Left renal pelvis (tissue), 4 donors: ENCODE results near the gene CDH19. TPM values are rescaled to one million over a fixed set of nuclear protein-coding genes. Genes with fewer than 3 reads are reported as not detected.

ENCODE experiments used
- DNase-seq, 4 donors: peaks; one replicate each; pipeline ENCODE4 v3.0.0-alpha.2; 2013; ENCODE audit warnings: low read depth in 4 of 4, low spot score in 3 of 4
- polyA plus RNA-seq, 4 donors: library from polyadenylated mRNA; unstranded; fragments of 120-200 nt; gene quantifications; one replicate each; pipeline ENCODE4 v1.2.1, GENCODE V29; 2013; ENCODE audit not compliant: insufficient read length in 4 of 4

Gene CDH19, protein sequence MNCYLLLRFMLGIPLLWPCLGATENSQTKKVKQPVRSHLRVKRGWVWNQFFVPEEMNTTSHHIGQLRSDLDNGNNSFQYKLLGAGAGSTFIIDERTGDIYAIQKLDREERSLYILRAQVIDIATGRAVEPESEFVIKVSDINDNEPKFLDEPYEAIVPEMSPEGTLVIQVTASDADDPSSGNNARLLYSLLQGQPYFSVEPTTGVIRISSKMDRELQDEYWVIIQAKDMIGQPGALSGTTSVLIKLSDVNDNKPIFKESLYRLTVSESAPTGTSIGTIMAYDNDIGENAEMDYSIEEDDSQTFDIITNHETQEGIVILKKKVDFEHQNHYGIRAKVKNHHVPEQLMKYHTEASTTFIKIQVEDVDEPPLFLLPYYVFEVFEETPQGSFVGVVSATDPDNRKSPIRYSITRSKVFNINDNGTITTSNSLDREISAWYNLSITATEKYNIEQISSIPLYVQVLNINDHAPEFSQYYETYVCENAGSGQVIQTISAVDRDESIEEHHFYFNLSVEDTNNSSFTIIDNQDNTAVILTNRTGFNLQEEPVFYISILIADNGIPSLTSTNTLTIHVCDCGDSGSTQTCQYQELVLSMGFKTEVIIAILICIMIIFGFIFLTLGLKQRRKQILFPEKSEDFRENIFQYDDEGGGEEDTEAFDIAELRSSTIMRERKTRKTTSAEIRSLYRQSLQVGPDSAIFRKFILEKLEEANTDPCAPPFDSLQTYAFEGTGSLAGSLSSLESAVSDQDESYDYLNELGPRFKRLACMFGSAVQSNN
- 1 to 10 TPM in 2 of 4 donors, under 1 TPM in 2; 0.14 to 1.1 (median 0.74) TPM for polyA plus RNA-seq

DNA sequence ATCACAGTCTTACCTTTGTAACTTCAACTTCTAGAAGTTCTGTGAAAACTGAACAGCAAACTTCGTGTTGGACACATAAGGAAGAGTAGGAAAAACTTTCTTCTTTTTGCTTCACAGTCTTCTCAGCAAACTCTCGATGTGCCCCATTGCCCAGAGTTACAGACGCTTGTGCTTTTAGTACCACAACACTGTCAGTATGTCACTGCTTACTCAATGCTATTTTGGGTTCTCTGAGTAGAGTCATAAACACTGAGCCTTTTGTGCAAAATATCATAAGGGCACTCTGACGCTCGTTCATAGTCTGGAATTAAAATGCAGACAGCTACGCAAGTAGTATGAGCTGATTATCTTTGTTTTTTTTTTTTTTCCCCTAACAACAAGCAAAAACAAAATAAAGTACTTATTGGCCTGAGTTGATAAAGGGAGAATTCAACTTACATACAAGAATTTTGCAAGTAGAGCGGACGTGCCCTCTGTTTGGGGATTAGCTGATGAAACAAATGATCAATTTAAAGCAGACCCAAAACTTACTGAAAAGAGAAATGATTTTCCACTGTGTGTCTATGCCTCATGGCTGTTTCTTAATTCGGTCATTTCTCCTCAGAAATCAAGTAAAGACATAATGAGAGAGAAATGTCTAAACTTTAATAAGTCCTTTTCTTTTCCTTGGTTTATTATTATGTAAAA is at the start of gene CDH19:
TSS of gene CDH19 (minus strand) at position 150 of the 687 bp plus-strand sequence. CDS start 31,886 bp downstream, outside the sequence.
- no peak for DNase-seq

DNA sequence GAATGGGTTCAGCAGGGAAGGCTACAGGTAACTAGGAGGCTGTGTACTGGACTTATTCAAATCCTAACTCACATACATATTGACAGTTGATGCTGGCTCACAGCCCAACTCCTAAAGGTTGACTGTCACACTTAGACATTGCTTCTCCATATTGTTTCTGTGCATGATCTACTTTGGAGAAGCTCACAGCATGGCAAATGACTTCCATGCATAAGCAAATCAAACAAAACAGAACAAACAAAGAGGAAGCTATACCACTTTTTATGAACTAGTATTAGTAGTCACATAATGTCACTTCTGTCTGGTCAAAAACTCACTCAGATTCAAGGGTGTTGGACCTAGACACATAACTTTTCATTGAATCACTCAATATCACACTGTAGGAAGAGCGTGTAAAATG is 43.8 kb upstream of the CDH19 start:
- no peak for DNase-seq

DNA sequence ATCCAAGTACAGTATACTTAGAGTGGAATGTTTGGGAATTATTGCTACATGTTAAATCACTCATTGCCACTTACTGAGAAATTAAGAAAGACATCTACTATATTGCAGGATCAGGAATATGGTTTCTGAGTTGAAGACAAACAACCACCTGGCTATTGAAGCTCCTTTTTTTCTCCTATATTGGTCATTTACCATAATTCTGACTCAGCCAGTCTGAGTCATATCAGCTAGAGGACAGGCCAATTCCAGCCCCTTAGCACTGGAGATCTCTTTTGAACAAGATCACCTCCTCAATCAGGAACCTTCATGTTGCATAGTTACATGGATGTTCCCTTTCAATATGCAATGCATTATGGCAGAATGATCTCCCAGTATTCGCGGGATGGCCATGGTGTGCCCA is 42.7 kb upstream of the CDH19 start:
- no peak for DNase-seq

DNA sequence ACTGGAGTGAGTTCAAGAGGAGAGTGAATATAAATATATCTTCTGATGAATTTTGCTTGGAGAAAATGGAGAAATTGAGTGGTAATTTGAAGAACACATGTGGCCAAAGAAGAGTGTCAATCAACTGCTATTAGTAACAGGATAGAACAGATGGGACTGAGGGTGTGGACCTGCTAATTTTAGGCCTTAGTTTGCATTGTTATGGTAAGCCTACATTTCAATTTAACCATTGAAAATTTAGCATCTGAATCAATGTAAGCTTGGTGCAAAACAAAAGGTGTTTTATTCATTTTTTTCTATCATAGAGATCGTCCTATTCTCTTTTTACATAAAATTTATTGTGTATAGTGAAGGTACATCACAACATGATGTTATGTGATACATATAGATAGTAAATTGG is 42.1 kb upstream of the CDH19 start:
- DNase-seq: no peak

DNA sequence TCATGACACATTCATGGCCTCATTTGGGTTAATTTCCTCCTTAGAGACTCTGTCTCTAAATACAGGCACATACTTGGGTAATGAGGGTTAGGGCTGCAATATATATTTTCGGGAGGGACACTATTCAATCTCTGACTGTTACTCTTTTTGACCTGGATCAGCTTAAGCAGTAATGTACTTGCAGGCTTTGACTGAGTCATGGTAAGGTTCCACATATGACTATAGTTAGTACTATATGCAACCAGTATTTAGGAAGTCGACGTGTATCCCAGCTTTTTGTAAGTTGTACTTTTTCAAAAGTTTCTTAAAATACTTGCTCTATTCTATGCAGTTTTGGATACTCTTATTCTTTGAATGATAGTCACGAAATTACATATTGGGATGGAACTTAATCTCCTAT is 37.2 kb upstream of the CDH19 start:
- DNase-seq: no peak

DNA sequence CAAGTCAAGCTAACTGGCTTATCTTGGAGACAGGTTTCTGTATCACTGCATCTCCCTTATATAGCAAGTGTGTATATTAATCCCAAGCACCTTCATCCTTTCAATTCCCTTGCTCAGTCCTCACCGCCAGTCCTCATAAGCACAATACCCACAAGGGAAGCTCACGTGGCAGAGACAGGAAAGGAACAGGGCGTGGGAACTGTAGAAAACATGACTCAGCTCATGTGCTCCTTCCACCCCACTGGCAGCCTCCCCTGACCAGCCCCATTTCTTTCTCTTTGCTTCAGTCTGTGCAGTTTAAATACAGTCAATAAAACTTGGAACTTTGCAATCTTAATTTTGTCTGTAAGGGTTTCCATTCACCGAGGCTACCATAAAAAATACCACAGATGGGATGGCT is 36.5 kb upstream of the CDH19 start:
- DNase-seq: no peak

DNA sequence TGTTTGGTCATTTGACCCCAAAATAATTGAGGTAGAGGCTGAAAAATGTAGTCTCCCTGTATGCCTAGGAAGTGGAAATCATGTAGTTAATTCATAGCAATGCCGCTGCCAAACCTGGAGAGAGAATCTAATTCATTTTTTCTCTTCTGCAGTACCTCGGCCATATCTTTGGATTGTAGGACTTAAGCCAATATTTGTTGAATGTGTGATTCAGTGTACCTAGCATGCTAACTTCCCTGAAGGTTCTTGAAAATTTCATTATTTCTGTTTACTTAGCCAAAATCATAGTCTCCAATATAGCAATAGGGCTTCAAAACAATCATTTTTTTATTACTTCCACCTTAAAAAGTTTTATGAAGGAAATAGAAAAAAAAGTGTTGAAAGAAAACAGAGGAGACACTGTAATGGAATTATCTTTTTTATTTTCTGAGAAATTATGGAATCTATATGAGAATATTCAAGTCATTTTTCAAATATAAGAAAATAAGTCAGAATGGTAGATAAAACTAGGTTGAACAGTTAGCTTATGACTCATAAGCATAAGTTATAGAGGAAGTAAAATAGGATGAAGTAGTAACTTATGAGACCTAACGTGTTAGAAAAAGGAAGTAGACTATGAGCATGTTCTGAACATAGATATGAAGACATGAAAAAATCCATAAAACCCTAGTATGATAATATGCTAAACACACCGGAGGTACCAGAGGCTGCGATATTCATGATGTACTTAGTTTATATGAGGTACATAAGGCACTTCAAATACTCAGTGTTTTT is 35.2 kb upstream of the CDH19 start:
- no peak for DNase-seq

DNA sequence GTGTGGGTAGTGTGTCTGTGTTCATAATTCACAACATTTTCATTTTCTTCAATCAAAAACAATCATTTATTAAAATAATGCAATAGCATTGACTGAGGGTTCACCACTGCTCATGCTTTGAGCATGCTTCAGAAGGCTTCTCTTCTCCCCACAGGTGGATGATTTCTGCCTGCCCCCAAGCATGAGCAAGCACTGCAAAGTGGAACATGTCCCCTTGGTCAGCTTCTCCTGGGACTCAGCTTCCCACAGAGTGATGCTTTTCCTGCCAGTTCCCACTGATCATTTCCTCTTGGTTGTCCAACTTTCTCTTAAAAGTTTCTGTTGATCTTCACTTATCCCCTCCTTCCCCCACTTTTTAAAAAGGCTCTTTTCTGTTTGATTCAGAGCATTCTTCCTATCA is 31.5 kb upstream of the CDH19 start:
- DNase-seq: no peak

DNA sequence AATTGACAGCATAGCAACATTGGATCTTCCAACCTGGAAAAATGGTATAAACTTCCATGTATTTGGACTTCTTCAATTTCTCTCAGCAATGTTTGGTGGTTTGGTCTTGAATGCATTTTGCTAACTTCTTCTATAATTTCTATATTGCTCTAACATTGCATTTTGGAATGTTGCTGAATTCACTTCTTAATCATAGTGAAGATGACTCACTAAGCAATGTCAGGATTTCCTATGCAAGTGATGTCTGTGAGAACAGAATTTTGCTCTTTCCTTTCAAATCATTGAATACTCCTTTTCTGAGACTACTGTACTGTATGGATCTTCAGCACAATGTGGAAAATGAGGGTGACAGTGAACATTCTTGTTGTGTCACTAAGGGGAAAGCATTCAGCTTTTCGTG is 28.9 kb upstream of the CDH19 start:
- no peak for DNase-seq

DNA sequence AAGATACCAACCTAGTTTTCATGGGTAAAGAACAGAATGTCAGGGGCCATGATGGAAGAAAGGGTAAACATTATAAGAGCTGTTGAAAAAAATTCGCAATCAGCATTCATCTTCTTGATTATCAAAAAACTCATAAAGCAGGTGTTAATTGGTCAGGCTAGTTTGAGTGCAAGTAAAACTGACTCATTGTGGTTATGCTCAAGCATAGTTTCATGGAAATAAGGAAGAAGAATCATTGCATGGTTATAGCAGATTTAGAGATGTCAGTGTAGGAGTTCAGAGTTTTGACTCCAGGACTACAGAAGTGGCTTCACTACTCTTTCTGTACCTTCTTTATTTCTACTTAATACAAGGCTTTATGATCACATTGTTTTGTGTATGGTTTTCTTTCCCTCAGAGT is 26.9 kb upstream of the CDH19 start:
- DNase-seq: no peak

DNA sequence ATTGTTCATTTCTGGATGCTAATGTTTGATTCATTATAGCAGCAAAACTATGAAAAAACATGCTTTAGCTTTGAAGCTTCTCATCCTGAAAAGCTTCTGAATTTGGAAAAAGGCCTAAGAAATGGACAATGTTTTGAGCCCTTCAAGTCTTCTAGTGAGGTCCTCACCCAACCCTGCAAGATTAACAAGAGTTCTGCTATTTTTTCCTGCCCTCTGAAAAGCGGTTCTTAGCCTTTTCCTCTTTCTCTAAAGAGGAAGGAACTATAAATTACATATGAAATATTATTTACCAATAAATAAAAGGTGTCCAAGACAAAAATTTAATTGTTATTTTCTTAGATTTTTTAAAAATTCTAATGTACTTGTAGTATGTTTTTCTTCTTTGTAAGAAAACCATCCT is 19.9 kb upstream of the CDH19 start:
- DNase-seq: no peak

DNA sequence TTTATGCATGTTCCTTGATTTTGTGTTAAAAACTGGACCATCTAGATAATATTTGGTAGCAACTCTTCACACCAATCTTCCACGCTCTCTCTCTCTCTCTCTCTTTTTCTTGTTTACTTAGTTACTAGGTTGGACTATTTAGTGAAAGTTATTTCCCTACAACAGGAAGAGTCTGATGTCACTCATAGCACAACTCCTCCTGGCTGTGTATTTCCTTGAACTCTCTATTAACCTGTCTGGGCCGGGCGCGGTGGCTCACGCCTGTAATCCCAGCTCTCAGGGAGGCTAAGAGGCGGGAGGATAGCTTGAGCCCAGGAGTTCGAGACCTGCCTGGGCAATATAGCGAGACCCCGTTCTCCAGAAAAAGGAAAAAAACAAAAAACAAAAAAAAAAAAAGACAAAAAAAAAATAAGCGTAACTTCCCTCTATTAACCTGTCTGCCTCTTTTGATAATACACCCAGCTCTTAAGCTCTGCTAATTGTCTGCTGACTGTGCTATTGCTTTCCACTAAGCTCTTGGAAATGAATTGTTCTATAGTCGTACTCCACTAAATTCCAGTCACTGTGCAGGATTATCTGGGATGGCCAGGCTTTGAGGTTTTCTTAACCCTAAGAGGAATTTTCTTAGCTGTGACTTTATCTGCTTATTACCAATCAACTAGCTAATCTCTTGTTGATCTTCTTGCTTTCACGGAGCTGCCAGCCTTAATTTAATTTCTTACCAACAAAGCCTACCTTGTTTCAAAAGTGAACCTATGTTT is 18.1 kb upstream of the CDH19 start:
- DNase-seq: no peak

DNA sequence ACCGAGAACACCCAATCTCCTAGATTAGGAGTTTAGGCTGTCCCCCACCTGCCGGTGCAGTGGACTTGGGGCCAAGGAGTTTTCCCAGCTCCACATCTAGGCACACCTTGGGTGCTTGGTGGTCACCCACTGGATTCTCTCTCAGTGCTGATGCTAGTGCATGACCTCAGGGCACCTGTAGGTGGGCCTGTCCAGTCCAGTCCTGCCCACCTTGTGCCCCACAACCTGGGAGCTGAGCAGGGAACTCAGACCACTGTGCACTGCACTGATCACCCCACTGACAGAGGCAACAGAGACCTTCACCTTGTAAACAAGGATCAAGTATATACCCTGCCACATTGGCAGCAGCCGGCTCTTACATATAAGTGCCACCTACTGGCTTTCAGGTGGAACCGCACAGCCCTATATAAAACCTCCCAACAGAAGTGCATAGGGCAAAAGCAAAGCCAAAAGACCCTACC is 12.7 kb upstream of the CDH19 start:
- no peak for DNase-seq

DNA sequence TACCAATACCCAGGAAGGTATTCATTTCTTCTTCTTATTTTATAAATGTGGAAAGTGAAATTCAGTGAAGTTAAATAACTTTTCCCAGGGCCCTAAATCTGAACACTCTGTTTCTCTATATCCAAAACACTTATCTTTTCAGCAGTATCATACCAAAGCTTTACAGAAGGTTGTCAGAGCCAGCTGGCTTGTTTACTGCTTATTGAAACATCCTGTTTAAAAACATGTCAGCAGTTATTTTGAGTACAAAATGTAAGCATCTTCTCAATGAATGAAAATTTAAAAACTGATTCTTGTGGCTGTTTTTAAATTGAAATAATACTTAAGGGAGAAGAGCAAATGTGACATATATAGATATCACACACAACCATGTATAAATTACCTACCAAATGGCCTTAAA is 11.3 kb upstream of the CDH19 start:
- DNase-seq: no peak

DNA sequence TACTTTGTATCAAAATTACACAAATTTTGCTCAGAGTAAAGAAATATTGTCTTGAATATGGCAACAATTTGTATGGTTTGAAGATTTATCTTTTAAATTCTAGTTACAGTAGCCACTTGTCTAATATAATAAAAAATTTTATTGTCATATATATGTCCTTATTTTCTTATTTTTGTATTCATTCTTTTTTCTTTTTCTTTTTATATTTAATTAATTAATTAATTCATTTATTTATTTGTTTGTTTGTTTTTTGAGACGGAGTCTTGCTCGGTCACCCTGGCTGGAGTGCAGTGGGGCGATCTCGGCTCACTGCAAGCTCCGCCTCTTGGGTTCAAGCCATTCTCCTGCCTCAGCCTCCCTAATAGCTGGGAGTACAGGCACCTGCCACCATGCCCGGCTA is 3.7 kb upstream of the CDH19 start:
- DNase-seq: no peak

DNA sequence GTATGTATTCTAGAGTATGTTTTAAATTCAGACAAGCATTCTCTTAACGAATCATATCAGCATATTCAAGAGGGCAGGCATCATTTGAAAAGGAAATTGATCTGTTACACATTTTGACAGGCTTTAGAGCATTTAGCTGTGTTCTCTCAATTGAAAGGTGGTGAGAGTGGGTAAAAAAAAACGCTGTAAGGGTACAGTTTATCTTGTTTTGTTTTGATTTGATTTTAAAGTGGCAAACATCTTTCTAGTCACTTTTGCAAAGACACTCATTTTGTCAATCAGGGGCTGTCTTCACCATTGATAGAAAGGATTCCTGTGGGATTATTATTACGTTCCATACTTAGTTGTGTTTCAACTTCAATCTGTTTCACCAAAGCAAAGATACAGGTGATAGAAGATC is 2.2 kb downstream of the CDH19 start:
- no peak for DNase-seq

DNA sequence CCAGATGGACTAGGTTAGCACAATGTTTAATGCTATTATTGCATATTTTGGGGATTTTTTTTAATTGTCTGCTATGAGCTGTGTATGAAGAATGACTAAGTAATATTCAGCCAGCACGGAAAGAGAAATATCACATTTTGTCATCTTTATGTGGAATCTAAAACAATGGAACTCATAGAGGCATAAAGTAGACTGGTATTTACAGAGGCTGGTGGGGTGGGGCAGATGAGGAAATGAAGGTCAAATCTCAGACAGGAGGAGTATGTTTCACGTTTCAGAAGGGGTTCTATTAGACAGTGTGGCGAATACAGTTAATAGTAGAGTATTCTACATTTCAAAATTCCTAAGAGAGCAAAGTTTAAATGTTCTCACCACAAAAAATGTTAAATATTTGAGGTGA is 4.7 kb downstream of the CDH19 start:
- no peak for DNase-seq

DNA sequence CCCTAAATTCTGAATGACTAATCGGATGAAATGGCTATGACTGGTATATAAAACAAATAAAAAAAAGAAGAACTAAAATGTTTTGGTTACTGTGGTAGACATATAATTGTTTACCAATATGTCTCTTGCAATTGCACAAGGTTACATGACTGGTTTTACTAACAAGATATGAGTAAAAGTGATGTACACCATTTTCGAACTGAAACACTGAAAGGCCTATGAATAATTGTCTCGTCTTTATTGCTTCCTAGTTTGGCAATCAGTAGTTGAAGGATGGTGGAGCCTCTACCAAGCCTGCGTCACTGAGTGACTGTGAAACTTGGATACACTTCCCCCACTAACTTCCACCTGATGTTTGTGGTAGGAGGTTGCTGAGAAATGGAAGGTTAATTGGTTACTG is 16.5 kb downstream of the CDH19 start:
- DNase-seq: no peak

DNA sequence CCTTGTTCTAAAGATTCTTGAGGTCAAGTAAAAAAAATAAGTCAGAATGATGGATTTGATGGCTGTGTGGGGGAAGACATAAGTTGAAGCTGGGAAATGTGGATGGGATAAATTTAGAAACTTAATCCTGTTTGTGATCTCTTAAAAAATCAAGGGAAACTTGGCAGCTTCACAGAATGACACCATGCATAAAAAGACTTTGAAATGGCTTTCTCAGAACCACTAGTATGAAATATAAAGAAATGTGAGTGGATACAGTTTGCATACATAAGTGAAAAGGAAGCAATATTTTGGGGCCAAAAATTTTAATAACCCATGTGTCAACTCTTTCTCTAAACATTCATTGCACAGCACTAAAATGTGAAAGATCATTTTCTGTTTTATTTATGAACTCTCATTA is 21.7 kb downstream of the CDH19 start:
- DNase-seq: no peak

DNA sequence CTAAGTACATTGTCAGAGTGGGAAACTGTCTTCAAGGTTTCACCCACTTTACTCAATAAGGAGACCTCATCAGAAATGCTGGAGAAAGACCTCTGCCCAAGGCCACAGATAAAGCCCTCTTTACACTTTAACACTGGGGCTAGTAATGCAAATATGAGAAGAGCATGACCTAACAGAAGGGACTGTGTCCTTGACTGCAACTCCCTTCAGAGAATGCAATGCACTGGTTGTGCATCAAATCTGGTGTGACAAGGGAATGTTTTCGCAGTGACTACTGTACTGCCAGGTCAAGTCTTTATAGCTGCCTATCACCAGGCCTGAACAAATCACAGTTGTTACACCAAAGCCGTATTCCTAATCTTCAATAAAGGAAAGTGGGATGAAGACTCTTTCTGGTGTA is 28.6 kb downstream of the CDH19 start:
- DNase-seq: no peak
